LNCaP clone FGC (cell line): Measurements from ENCODE around the gene SHC2.
"Not testable (repeated sequence)": the region's sequence is repeated elsewhere in the genome, so short reads cannot be mapped to it uniquely, and the experiment has no call there.

Experiments used
- DNase-seq: peaks from one replicate; pipeline ENCODE4 v3.0.0-alpha.2; 2011; ENCODE audit warnings: low read depth
- H3K4me3 ChIP-seq: 2 replicates; pipeline ENCODE4 v1.5.1; 2011; ENCODE audit warnings: mild to moderate bottlenecking, low read depth, low read length, control low read depth
- TF ChIP-seq, protein P1 (sequence below): IDR thresholded peaks from 2 replicates; pipeline ENCODE4 v1.5.1; 2012; ENCODE audit warnings: mild to moderate bottlenecking; ENCODE audit not compliant: control insufficient read depth, insufficient read depth; ENCODE audit errors: extremely low read depth

SHC2 gene

DNA sequence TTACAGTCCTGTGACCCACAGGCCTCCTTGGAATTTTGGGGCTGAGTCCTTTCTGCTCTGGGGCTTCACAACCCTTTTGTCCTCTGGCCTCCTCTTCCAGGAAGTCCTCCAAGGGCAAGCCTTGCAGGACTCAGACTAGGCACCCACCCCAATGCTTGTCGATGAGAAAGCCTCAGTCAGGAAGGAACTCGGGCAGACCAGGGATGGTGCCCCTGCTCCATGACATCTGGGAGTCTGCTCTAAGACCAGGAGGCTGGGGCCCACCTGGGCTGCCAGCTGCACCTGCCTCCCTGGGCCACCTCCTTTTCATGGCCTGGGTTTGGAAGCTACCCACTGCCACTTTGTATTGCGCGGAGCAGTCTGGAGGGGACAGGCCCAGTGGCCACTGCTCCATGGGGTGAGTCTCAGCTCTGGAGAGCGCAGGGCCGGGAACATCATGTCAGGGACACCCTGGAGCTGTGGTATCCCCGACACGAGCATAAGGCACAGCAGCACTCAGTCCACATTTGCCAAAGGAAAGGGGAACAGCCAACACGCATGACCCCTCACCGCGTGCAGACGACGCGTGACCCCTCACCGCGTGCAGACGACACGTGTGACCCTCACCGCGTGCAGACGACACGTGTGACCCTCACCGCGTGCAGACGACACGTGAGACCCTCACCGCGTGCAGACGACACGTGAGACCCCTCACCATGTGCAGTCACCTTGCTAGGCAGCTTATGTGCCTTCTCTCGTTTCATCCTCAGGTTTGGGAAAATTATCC lies 62.7 kb downstream of the SHC2 start:
- no peak for DNase-seq
- H3K4me3 ChIP-seq = no peak overlapping the region
- TF ChIP-seq, protein P1, sequence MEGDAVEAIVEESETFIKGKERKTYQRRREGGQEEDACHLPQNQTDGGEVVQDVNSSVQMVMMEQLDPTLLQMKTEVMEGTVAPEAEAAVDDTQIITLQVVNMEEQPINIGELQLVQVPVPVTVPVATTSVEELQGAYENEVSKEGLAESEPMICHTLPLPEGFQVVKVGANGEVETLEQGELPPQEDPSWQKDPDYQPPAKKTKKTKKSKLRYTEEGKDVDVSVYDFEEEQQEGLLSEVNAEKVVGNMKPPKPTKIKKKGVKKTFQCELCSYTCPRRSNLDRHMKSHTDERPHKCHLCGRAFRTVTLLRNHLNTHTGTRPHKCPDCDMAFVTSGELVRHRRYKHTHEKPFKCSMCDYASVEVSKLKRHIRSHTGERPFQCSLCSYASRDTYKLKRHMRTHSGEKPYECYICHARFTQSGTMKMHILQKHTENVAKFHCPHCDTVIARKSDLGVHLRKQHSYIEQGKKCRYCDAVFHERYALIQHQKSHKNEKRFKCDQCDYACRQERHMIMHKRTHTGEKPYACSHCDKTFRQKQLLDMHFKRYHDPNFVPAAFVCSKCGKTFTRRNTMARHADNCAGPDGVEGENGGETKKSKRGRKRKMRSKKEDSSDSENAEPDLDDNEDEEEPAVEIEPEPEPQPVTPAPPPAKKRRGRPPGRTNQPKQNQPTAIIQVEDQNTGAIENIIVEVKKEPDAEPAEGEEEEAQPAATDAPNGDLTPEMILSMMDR = no peak

DNA sequence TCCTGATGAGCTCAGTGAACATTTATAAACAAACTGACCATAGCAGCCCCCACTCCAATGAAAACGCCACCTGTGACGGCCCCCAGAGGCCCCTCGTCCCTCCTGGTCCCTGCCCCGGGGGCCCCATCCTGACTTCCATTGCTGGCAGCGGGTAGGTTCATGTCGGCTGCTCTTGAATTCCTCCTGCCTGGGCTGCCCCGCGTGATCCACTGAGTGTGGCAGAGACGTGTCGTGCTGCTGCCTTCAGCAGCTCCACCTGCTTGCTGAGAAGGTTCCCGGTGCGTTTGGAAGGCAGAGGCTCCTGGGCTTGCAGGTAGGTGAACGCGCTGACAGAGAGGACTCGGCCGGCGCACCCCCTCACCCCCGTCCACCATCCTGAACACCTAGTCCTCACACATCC lies 63.5 kb downstream of the SHC2 start:
- DNase-seq = no peak
- no peak overlapping the region for H3K4me3 ChIP-seq
- TF ChIP-seq, protein P1 = no peak

DNA sequence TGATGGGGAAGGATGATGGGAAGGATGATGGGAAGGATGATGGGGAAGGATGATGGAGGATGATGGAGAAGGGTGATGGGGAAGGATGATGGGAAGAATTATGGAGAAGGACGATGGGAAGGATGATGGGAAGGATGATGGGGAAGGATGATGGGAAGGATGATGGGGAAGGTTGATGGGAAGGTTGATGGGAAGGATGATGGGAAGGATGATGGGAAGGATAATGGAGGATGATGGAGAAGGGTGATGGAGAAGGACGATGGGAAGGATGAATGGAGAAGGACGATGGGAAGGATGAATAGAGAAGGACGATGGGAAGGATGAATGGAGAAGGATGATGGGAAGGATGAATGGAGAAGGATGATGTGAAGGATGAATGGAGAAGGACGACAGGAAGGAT lies 65.4 kb downstream of the SHC2 start:
- no peak for DNase-seq
- no peak overlapping the region for H3K4me3 ChIP-seq
- TF ChIP-seq, protein P1 = no peak

DNA sequence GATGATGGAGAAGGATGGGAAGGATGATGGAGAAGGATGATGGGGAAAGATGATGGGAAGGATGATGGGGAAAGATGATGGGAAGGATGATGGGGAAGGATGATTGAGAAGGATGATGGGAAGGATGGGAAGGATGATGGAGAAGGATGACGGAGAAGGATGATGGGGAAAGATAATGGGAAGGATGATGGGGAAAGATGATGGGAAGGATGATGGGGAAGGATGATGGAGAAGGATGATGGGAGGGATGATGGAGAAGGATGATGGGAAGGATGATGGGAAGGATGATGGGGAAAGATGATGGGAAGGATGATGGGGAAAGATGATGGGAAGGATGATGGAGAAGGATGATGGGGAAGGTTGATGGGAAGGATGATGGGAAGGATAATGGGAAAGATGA lies 66.0 kb downstream of the SHC2 start:
- DNase-seq, H3K4me3 ChIP-seq: not testable (repeated sequence)

DNA sequence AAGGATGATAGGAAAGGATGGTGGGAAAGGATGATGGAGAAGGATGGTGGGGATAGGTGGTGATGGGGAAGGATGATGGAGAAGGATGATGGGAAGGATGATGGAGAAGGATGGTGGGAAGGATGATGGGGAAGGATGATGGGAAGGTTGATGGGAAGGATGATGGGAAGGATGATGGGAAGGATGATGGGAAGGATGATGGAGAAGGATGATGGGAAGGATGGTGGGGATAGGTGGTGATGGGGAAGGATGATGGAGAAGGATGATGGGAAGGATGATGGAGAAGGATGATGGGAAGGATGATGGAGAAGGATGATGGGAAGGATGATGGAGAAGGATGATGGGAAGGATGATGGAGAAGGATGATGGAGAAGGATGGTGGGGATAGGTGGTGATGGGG lies 67.3 kb downstream of the SHC2 start:
- not testable (repeated sequence) for H3K4me3 ChIP-seq, DNase-seq

DNA sequence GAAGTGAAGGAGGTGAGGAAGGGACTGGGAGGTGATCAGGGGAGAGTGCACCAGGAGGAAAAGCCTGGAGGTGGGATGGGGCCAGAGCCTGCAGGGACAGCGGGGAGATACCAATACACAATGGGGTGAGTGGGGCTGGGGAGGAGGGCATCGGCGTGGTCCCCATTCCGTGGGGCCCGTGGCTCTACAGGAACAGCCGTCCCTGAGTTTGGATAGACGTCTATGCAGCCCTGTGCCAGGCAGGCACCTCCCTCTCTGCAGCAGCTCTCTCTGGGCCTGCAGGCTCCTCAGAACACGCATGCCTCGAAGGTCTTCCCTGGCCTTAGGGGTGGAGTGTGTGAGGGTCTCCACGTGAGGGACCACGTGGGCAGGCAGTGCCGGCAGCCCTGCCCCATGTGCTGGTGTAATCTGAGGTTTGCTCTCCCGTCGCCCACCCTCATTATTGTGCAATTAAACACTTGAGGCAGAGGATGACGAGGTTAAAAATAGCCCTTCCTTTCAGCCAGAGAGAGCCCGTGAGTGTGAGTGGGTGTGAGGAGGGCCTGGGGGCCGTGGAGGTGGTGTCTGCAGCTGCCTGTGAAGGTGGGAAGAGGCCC lies 68.4 kb downstream of the SHC2 start:
- TF ChIP-seq, protein P1 = no peak
- no peak overlapping the region for H3K4me3 ChIP-seq
- DNase-seq = no peak

DNA sequence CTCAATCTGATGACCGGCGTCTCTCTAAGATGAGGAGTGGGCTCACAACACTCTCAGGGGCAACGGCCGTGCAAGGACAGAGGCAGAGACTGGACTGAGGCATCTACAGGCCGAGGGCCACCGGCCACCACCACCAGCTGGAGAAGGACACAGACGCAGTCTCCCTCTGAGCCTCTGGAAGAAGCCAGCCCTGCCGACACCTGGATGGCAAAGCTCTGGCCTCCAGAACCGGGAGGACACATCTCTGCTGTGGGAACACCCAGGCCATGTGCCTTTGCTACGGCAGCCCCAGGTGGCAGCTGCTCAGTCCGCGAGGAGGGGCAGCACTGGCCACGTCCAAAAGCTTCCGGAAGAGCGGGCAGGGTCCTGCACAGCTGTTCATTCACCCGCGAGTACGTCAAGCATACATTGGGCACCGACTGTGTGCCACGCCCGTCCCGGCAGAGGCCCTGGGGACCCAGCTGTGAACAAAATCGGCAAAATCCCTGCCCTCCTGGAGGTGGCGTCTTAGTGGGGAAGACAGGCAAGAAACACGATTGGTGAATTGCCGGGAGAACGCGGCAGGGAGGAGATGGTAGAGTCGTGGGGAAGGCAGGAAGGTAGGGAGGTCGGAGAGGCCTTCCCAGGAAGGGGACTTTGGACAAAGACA lies 69.0 kb downstream of the SHC2 start:
- no peak for DNase-seq
- H3K4me3 ChIP-seq = no peak overlapping the region
- TF ChIP-seq, protein P1 = no peak

DNA sequence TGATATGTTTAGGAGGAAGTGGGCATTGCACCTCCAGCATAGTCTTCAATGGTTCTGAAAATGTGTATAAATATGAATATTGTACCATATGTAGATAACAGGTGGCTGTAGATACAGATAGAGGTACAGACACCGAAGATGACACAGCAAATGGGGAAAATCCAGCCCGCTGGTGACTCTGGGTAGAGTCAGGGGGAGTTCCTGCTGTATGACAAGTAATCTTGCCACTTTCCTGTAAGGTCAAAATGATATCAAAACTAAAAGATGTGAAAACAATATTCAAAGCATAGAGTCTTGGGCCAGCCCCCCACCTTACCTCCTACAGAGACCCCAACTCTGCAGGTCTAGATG lies 69.7 kb downstream of the SHC2 start:
- TF ChIP-seq, protein P1 = no peak
- no peak for DNase-seq
- no peak overlapping the region for H3K4me3 ChIP-seq
